Measurements from ENCODE around the gene NELL1.

Gene NELL1

GRCh38 chr11:21109341-21109740 is 440.0 kb downstream of the NELL1 start:
- no peak for TF ChIP-seq CTCF (IDR thresholded peaks at IDR 0.05; ENCODE audit: poor library complexity, severe bottlenecking)
- DNase-seq (ENCODE audit: low spot score) (no peak), ATAC-seq (ENCODE audit: low read depth) (no peak)
- H3K36me3 ChIP-seq (ENCODE audit: low read depth) = no peaks in the 10 kb centered on the region
- H3K27me3 ChIP-seq (ENCODE audit: insufficient read depth, poor library complexity, severe bottlenecking) = no peaks in the 10 kb centered on the region
- no peak overlapping the region for H3K27ac ChIP-seq (ENCODE audit: poor library complexity, severe bottlenecking)
- H3K4me1 ChIP-seq (ENCODE audit: insufficient read depth, poor library complexity, severe bottlenecking) = no peaks in the 10 kb centered on the region
- no peak overlapping the region for H3K4me3 ChIP-seq (ENCODE audit: severe bottlenecking)
- no peaks in the 10 kb centered on the region for H3K9me3 ChIP-seq (ENCODE audit: severe bottlenecking)

- DNase-seq (ENCODE audit: low spot score) (no peak), ATAC-seq (ENCODE audit: low read depth) (no peak)
- TF ChIP-seq CTCF (IDR thresholded peaks at IDR 0.05; ENCODE audit: poor library complexity, severe bottlenecking) = no peak
- Histone ChIP-seq H3K36me3 (ENCODE audit: low read depth) (no peaks in the 10 kb centered on the region), H3K4me1 (ENCODE audit: insufficient read depth, poor library complexity, severe bottlenecking) (no peaks in the 10 kb centered on the region), H3K9me3 (ENCODE audit: severe bottlenecking) (no peaks in the 10 kb centered on the region), H3K27ac (ENCODE audit: poor library complexity, severe bottlenecking) (no peak overlapping the region), H3K27me3 (ENCODE audit: insufficient read depth, poor library complexity, severe bottlenecking) (no peaks in the 10 kb centered on the region), H3K4me3 (ENCODE audit: severe bottlenecking) (no peak overlapping the region)
Measured at GRCh38 chr11:21110415-21110814, 441.0 kb downstream of the NELL1 start.

GRCh38 chr11:21113876-21114275 is 444.5 kb downstream of the NELL1 start:
- Histone ChIP-seq H3K4me3 (ENCODE audit: severe bottlenecking) (no peak overlapping the region), H3K36me3 (ENCODE audit: low read depth) (no peaks in the 10 kb centered on the region), H3K9me3 (ENCODE audit: severe bottlenecking) (no peaks in the 10 kb centered on the region), H3K27ac (ENCODE audit: poor library complexity, severe bottlenecking) (no peak overlapping the region), H3K4me1 (ENCODE audit: insufficient read depth, poor library complexity, severe bottlenecking) (no peaks in the 10 kb centered on the region), H3K27me3 (ENCODE audit: insufficient read depth, poor library complexity, severe bottlenecking) (no peaks in the 10 kb centered on the region)
- DNase-seq (ENCODE audit: low spot score) (no peak), ATAC-seq (ENCODE audit: low read depth) (no peak)
- TF ChIP-seq CTCF (IDR thresholded peaks at IDR 0.05; ENCODE audit: poor library complexity, severe bottlenecking) = no peak

- no peaks in the 10 kb centered on the region for H3K4me1 ChIP-seq (ENCODE audit: insufficient read depth, poor library complexity, severe bottlenecking)
- no peak for ATAC-seq (ENCODE audit: low read depth)
- H3K27me3 ChIP-seq (ENCODE audit: insufficient read depth, poor library complexity, severe bottlenecking) = no peaks in the 10 kb centered on the region
Measured at GRCh38 chr11:21116009-21116408, 446.6 kb downstream of the NELL1 start.

GRCh38 chr11:21119411-21119810 is 450.0 kb downstream of the NELL1 start:
- no peak overlapping the region for H3K4me3 ChIP-seq (ENCODE audit: severe bottlenecking)
- no peak for ATAC-seq (ENCODE audit: low read depth)
- H3K27me3 ChIP-seq (ENCODE audit: insufficient read depth, poor library complexity, severe bottlenecking) = no peaks in the 10 kb centered on the region
- no peaks in the 10 kb centered on the region for H3K9me3 ChIP-seq (ENCODE audit: severe bottlenecking)
- no peak for DNase-seq (ENCODE audit: low spot score)
- no peak for TF ChIP-seq CTCF (IDR thresholded peaks at IDR 0.05; ENCODE audit: poor library complexity, severe bottlenecking)
- no peaks in the 10 kb centered on the region for H3K4me1 ChIP-seq (ENCODE audit: insufficient read depth, poor library complexity, severe bottlenecking)
- no peaks in the 10 kb centered on the region for H3K36me3 ChIP-seq (ENCODE audit: low read depth)
- no peak overlapping the region for H3K27ac ChIP-seq (ENCODE audit: poor library complexity, severe bottlenecking)

More at GRCh38 chr11:21116009-21116408, 446.6 kb downstream of the NELL1 start:
- Histone ChIP-seq H3K4me3 (ENCODE audit: severe bottlenecking) (no peak overlapping the region), H3K9me3 (ENCODE audit: severe bottlenecking) (no peaks in the 10 kb centered on the region), H3K36me3 (ENCODE audit: low read depth) (no peaks in the 10 kb centered on the region), H3K27ac (ENCODE audit: poor library complexity, severe bottlenecking) (no peak overlapping the region)
- DNase-seq (ENCODE audit: low spot score) = no peak
- no peak for TF ChIP-seq CTCF (IDR thresholded peaks at IDR 0.05; ENCODE audit: poor library complexity, severe bottlenecking)

Data from RWPE2 (cell line).